ENCODE measurements around the gene MAP4K2. TPM values are rescaled to one million over a fixed set of nuclear protein-coding genes. Genes with fewer than 3 reads are reported as not detected.

MAP4K2 gene
- total RNA-seq, 1 experiment from 2014 or later, result 24.7 TPM

GRCh38 chr11:64765851-64766665 is 37.0 kb downstream of the MAP4K2 start:
- Histone ChIP-seq H3K9me3 (ENCODE audit: control insufficient read depth, low read depth, low read length) (no peaks in the 10 kb centered on the region), H3K23ac (ENCODE audit: insufficient read length, low read depth, low read length) (no peak overlapping the region), H3K4me1 (ENCODE audit: insufficient read depth, low read length) (peaks cover 4% of the 10 kb centered on the region; the same call in 1 of the 2 replicates), H2BK20ac (ENCODE audit: low read depth, low read length, poor library complexity, severe bottlenecking) (no peak overlapping the region), H3K79me1 (ENCODE audit: insufficient read depth, low read depth, low read length, poor library complexity, severe bottlenecking) (peaks cover 3% of the 10 kb centered on the region), H4K91ac (ENCODE audit: insufficient read length, low read depth, low read length) (no peak overlapping the region), H3K27me3 (ENCODE audit: insufficient read depth, low read length) (no peaks in the 10 kb centered on the region), H3K79me2 (ENCODE audit: insufficient read depth, low read length) (no peaks in the 10 kb centered on the region), H2BK120ac (ENCODE audit: low read depth, low read length, poor library complexity, severe bottlenecking) (no peak overlapping the region), H3K9ac (ENCODE audit: extremely low read depth, insufficient read length, low read length) (no peak overlapping the region), H3T11ph (ENCODE audit: low read length) (no peak overlapping the region), H2BK15ac (ENCODE audit: low read depth, low read length) (no peak overlapping the region), H3K18ac (ENCODE audit: insufficient read length, low read depth, low read length) (no peak overlapping the region), H3K27ac (ENCODE audit: insufficient read length, low read depth, low read length) (no peak overlapping the region), H3K23me2 (ENCODE audit: insufficient read length, low read depth, low read length, poor library complexity, severe bottlenecking) (no peaks in the 10 kb centered on the region), H4K5ac (ENCODE audit: insufficient read length, low read depth, low read length) (no peak overlapping the region), H3K14ac (ENCODE audit: insufficient read depth, low read length) (no peak overlapping the region), H3K4ac (ENCODE audit: low read depth, low read length) (no peak overlapping the region), H3K4me2 (ENCODE audit: insufficient read depth, insufficient read length, low read length) (no peak overlapping the region), H2BK12ac (ENCODE audit: insufficient read length, low read depth, low read length) (no peak overlapping the region), H4K8ac (replicated peaks; ENCODE audit: insufficient read length, low read depth, low read length) (no peak overlapping the region), H3K56ac (ENCODE audit: insufficient read length, low read depth, low read length) (no peak overlapping the region), H2AK5ac (ENCODE audit: insufficient read length, low read length) (no peak overlapping the region), H4K20me1 (ENCODE audit: control insufficient read depth, insufficient read depth, insufficient read length) (no peaks in the 10 kb centered on the region), H2BK5ac (ENCODE audit: insufficient read length, low read length) (no peak overlapping the region), H2AFZ (ENCODE audit: low read length) (no peak overlapping the region)
- WGBS (ENCODE audit: extremely low coverage, insufficient read length, low lambda C conversion rate), result no CpG with 5 or more reads among the region's 42 CpGs
- H3K27me3 Mint-ChIP-seq (ENCODE audit: low read depth), result no peaks in the 10 kb centered on the region
- DNase-seq, result peak; percentile 41
- H3K27ac Mint-ChIP-seq, result peak overlapping the region; percentile 69 to 98 (median 82); a peak in 5 of 7 replicates
- H3K9me3 Mint-ChIP-seq, result no peaks in the 10 kb centered on the region; a peak in 1 of 5 replicates
- no peak for TF ChIP-seq CTCF (conservative IDR thresholded peaks at IDR 0.05)
- H3K36me3 Mint-ChIP-seq (ENCODE audit: insufficient read depth in 1 of 3, low read depth in 3 of 3), result peaks cover 57 to 83% (median 76%) of the 10 kb centered on the region in 3 experiments; a peak in 6 of 7 replicates
- H3K4me3 Mint-ChIP-seq, result 0 out of 5 replicates have a peak overlapping the region, but pooled peaks of 1 of the 2 experiments have one; percentile 53
- peaks cover 58 to 71% of the 10 kb centered on the region in 2 experiments for H3K4me1 Mint-ChIP-seq

Measured in H9 (cell line).